Anterior cingulate cortex (tissue), 58 donors: ENCODE data around the gene DDAH1.
"Not testable (repeated sequence)": the region's sequence is repeated elsewhere in the genome, so short reads cannot be mapped to it uniquely, and the experiment has no call there.

Experiments used
- DNase-seq, 58 donors: peaks; one replicate each; lab custom pipeline; 2025; lab: John Stamatoyannopoulos, UW

The DDAH1 gene

DNA sequence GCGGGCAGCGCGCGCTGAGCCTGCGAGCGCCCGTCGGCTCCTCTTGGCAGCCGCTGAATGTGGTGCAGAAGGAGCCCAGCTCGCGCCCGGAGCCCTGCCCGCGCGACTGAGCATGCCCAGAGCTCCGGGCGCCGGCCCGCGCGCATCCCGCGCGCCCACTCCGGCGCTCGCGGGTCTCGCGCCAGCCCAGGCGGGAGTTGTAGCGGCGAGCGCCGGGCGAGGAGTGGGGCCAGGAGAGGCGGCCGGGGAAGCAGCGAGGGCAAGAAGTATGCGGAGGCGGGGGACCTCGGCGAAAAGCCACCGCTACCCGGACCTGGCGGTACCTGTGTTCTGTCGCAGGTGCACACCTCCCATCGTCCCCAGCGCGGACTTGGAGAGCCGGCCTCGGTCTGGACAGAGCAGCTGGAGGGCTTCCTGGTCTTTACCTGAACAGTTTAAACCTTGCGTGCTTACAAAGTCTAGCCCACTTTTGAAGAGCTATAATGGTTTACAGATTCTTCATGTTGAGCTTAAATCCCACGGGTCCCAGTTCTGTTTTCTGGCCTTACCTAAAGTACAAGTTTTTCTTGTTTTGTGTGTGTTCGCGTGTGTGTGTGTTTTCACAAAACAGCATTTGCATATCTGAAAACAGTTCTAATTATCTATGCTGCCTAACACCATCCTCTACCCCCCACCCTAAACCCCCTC, at the start of gene DDAH1:
Gene DDAH1 (minus strand): TSS at position 61 of the 687 bp plus-strand sequence. CDS start 114 bp downstream, outside the sequence.
- DNase-seq = peak in 54 of 58 donors; percentile 32 to 85 (median 59)

DNA sequence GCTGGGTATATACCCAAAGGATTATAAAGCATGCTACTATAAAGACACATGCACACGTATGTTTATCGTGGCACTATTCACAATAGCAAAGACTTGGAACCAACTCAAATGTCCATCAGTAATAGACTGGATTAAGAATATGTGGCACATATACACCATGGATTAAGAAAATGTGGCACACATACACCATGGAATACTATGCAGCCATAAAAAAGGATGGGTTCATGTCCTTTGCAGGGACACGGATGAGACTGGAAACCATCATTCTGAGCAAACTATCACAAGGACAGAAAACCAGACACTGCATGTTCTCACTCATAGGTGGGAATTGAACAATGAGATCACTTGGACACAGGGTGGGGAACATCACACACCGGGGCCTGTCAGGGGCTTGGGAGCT, 49.0 kb upstream of the DDAH1 start:
- DNase-seq = not testable (repeated sequence)

GRCh38 chr1:85504417-85504816, 39.5 kb upstream of the DDAH1 start:
- DNase-seq = no peak

GRCh38 chr1:85502625-85503083, 37.7 kb upstream of the DDAH1 start:
- DNase-seq = peak in 1 of 58 donors; percentile 2

DNA sequence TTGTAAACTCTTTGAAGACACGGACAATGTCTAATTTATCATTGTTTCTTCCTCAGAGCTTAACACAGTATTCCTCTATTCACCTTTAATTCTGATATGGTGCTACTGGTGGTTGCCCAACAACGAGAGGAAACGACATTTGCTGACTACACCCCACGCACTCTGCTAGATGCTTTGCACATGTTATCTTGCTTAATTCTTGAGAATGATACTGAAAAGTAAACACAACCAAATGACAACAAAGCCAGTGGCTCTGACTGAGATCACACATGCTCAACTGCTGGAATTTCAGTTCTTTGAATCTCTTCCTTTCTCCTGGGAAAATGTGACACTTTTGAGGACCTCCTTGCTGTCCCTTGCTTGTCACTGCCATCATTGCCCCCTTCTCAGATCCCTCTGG, 37.2 kb upstream of the DDAH1 start:
- DNase-seq = no peak

DNA sequence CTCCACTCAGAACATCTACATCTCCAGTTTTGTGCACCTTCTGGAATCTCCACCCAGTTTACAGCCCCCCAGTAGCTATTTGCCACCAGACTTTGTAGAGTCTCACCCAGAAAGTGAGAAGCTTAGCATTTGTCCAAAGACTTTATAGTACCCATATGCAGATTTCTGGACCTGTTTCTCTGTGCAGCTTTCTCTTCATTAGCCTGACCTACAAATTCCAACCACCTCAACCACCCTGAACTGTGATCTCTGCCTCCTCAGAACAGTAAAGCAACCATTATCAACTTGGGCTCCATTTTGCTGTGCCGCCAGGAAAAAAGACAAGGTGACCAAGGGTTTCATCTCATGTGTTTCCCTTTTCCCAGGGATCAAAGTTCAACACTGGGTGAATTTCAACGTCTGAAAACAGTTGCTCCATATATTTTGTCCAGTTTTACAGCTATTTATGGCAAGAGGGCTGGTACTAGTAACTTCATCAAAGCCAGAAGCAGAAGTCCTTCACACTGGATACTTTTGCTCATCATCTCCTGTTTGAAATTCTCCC, 36.5 kb upstream of the DDAH1 start:
- no peak for DNase-seq

DNA sequence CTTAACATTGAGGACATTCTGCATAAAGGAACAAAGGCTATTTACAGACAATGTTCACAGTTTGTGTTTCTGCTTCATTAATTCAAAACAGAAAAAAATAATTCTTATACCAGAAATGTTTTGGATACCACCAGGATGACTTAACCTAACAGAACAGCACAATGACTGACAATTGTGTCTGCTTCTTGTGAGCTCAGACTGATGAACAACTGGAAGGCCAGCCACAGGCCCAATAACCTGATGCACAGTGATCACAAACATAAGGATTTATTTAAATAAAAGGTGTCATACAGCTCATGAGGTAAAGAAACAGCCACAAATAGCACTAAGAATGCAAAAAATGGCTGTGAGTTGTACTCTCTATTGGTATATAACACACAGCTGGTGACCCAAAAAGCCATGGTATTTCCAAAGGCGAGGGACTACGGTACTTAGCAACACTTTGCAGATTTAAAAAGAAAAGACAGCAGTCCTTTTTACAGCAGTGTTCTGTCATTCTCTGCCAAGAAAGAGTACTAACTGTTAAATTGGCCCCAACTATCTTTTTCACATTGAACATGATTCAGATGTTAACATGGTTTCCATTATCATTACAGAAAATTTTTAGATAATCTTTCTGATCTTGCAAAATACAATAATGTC, 32.1 kb upstream of the DDAH1 start:
- peak in 2 of 58 donors; percentile 45 to 51 for DNase-seq

DNA sequence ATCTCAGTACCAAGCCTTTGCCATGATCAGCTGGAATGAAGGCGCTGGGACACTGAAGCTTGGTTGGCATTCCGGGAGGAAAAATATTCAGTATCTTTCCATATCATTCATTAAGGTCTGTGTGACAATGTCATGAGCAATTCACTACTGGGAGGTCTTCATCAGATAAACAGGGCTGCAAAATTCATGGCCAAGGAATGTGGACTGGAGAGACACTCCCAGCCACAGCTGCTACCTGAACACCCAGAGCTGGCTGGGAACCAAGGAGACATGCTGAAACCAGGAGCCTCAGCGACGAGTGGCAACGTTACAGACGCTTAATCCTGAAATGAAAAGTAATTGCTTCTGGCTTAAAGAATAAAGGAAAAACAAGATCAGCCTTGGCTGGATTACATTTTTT, 30.6 kb upstream of the DDAH1 start:
- peak in 2 of 58 donors; percentile 0 to 10 for DNase-seq

- DNase-seq = peak in 2 of 58 donors; percentile 4 to 10
Observed at GRCh38 chr1:85494904-85495266, 29.9 kb upstream of the DDAH1 start.

GRCh38 chr1:85494074-85494903, 29.3 kb upstream of the DDAH1 start:
- DNase-seq = no peak

- no peak for DNase-seq
Observed at GRCh38 chr1:85490270-85490985, 25.5 kb upstream of the DDAH1 start.

DNA sequence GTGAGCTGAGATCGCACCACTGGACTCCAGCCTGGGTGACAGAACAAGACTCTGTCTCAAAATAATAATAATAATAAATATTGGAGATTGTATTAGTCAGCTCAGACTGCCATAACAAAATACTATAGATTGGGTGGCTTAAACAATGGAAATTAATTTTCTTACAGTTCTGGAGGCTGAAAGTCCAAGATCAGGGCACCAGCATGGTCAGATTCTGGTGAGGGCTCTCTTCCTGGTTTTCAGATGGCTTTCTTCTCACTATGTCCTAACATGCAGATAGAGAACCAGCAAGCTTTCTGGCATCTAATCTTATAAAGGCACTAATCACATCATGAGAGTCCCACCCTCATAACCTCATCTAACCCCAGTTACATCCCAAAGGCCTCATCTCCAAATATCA, 23.2 kb upstream of the DDAH1 start:
- DNase-seq = no peak

DNA sequence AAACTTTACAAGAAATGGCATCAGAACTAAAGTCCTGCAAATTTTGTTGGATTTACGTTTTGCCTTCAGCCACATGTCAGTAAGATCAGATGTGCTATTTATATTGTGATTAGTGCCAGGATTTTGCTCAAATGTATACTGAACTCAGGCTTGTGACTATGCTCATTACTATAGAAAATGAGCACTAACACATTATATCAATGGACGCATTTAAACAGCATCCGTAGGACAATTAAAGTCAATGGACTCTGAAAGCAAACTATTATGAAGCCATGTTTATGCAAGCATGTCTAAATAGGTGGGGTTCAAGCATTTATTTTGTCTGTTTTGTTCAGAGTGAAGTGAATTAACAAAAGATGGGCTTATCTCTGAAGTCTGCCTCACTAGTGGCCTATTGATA, 20.6 kb upstream of the DDAH1 start:
- no peak for DNase-seq

DNA sequence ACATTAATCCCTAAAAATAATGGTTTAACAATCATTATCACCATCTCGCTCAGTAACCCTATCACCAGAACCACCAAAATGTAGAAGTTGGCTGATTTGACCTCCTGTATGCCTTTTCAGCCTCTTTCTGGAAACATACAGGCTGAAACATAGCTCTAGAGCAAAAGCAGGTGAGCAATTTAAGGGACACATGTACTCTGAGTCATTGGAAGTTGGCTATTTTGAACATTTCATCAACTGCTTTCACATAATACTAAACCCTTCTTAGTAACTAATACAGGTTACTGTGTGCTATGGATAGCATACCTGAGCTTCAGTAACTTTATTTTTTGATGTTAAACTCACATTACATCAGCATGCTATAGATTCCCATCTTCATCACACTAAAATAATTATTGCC, 19.8 kb upstream of the DDAH1 start:
- no peak for DNase-seq

GRCh38 chr1:85484264-85484663, 19.3 kb upstream of the DDAH1 start:
- DNase-seq = no peak

DNA sequence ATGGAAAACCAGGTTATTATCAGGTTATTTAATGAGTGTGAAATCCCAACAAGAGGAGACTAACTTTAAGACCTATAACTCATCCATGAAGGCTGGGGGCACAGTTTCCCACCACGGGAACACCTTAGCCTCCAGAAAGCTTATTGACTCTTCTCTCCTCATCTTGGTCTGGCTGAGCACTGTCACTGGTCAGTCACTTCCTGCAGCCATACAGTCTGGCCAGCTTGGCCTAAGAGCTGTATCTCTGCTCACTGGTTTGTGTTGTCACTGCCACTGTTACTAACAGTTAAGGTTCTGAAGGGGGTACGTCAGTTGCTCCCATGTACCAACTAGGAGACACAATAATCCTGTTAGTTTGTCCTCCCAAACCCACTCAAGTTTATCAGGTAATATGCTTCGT, 16.7 kb upstream of the DDAH1 start:
- DNase-seq = no peak

DNA sequence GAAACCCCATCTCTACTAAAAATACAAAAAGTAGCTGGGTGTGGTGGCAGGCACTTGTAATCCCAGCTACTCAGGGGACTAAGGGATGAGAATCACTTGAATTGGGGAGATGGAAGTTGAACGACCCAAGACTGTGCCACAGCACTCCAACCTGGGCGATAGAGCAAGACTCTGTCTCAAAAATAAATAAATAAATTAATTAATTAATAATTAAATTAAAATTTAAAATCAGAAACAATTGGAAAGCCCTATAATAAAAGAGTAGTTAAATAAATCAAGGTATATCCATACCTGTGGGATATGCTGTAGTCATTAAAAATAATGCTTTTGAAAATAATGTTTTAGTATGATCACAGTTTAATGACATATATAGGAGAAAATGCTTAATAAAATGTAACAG, 15.6 kb upstream of the DDAH1 start:
- no peak for DNase-seq

- no peak for DNase-seq
Observed at GRCh38 chr1:85479491-85479890, 14.5 kb upstream of the DDAH1 start.

DNA sequence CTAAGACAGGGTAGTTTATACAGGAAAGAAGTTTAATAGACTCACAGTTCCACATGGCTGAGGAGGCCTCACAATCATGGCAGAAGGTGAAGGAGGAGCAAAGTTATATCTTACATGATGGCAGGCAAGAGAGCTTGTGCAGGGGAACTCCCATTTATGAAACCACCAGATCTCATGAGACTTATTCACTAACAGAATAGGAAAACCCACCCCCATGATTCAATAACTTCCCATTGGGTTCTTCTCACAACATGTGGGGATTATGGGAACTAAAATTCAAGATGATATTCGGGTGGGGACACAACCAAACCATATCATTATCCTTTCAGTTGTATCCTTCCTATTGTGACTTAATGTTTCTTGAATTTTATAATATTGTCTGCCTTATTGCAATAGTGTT, 13.4 kb upstream of the DDAH1 start:
- no peak for DNase-seq

DNA sequence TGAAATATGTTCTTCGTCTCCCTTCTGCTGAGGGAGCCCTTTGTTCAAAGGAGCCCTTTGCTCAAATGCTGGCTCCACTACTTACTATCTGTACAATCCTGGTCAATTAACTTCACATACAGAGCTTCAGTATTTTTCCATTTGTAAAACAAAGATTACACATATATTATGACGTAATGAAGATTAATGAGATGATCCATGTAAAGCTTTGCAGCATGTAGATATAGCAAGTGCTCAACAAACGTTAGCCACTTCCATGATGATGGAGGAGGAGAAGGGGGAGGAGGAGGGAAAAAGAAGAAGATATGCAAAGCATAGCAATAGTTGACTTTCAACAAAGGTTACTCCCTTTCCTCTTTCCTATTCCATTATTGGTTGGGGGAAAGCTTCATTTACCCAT, 10.1 kb upstream of the DDAH1 start:
- DNase-seq = no peak
